Esophagus (tissue), 2 donors: Measurements from ENCODE around the gene CNNM4. TPM values are rescaled to one million over a fixed set of nuclear protein-coding genes. Genes with fewer than 3 reads are reported as not detected.

Experiments
- H3K27ac ChIP-seq, 2 donors: one replicate each; pipeline ENCODE4 v1.5.1; 2013; ENCODE audit warnings: low read depth in 2 of 2, mild to moderate bottlenecking in 2 of 2, inconsistent platforms in 1 of 2, low read length in 1 of 2, moderate library complexity in 1 of 2
- H3K27me3 ChIP-seq, 2 donors: one replicate each; pipeline ENCODE4 v1.6.1; 2013; ENCODE audit warnings: low read length in 2 of 2, control low read depth in 1 of 2, mild to moderate bottlenecking in 1 of 2; ENCODE audit not compliant: insufficient read depth in 2 of 2, control insufficient read depth in 1 of 2
- H3K36me3 ChIP-seq, 2 donors: one replicate each; pipeline ENCODE4 v1.6.1; 2013; ENCODE audit warnings: low read length in 1 of 2; ENCODE audit not compliant: control insufficient read depth in 2 of 2, insufficient read depth in 2 of 2
- H3K4me1 ChIP-seq, 2 donors: one replicate each; pipeline ENCODE4 v1.6.1; 2013; ENCODE audit warnings: low read length in 1 of 2; ENCODE audit not compliant: control insufficient read depth in 2 of 2, insufficient read depth in 2 of 2
- H3K4me3 ChIP-seq, 2 donors: one replicate each; pipeline ENCODE4 v1.5.1; 2013; ENCODE audit warnings: low read length in 2 of 2, mild to moderate bottlenecking in 2 of 2, low read depth in 1 of 2, moderate library complexity in 1 of 2
- H3K9me3 ChIP-seq, 2 donors: one replicate each; pipeline ENCODE4 v1.6.1; 2013; ENCODE audit warnings: mild to moderate bottlenecking in 2 of 2, low read depth in 1 of 2, low read length in 1 of 2, moderate library complexity in 1 of 2; ENCODE audit not compliant: control insufficient read depth in 2 of 2, insufficient read depth in 1 of 2
- WGBS, 2 donors: extraction: QIAGEN DNeasy Blood & Tissue Kit; methylation state at CpG; one replicate each; pipeline ENCODE4 v1.1.7; 2013; 5-methylcytosine and 5-hydroxymethylcytosine counted together
- polyA plus RNA-seq, 2 donors: library from polyadenylated mRNA; stranded (reverse); fragments of 200-250 nt; gene quantifications; one replicate each; pipeline ENCODE4 v1.2.3, GENCODE V29; 2013
- donor health status: healthy with polysubstance abuse.
- donor health status: Bipolar disorder and iron deficiency.

Gene CNNM4
- polyA plus RNA-seq, 2 donors: 3.2 to 5.0 TPM

GRCh38 chr2:96806468-96807126, 45.9 kb downstream of the CNNM4 start:
- no peak overlapping the region for H3K4me3 ChIP-seq
- WGBS, 2 donors: 83 to 86% methylated on average over 23 of the region's 23 CpGs
- H3K36me3 ChIP-seq: peaks cover 4 to 31% of the 10 kb centered on the region in 2 donors
- peaks cover 0 to 5% of the 10 kb centered on the region in 2 donors for H3K9me3 ChIP-seq
- no peaks in the 10 kb centered on the region for H3K27me3 ChIP-seq
- H3K27ac ChIP-seq: peak overlapping the region; percentile 37 to 62
- H3K4me1 ChIP-seq: no peaks in the 10 kb centered on the region

GRCh38 chr2:96807127-96807471, 46.4 kb downstream of the CNNM4 start:
- Histone ChIP-seq H3K9me3 (no peaks in the 10 kb centered on the region), H3K27ac (peak overlapping the region; percentile 37 to 62), H3K4me3 (no peak overlapping the region), H3K4me1 (no peaks in the 10 kb centered on the region), H3K36me3 (peaks cover 3 to 26% of the 10 kb centered on the region in 2 donors), H3K27me3 (no peaks in the 10 kb centered on the region)
- WGBS, 2 donors: 89 to 95% methylated on average over 10 of the region's 10 CpGs

DNA sequence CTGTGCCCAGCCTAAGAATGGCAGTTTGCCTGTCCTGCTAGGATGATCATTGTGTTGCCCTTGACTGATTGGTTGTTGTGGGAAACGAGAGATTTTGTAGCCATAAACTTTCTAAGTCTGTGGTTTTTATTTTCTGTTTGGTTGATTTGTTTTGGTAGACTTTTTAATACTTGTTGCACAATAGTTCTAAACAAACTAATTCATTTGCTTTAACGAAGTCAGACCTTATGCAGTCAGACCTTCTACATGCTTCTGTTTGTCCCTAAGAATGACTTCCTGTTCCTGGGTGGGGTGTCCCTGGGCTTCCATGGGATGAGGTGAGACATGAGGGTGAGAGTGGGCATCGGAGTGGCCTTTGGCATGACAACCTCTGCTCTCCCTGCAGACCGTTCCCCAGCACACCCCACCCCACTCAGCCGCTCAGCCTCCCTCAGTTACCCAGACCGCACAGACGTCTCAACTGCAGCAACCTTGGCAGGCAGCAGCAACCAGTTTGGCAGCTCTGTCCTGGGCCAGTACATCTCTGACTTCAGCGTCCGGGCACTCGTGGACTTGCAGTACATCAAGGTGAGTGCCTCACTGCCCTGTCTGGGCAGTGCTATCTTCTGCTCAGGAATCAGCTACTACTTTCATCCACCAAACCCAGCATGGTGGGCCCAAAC, 47.6 kb downstream of the CNNM4 start:
- 75 to 81% methylated on average over 10 of the region's 10 CpGs for WGBS, 2 donors
- H3K4me3 ChIP-seq: no peak overlapping the region
- H3K9me3 ChIP-seq: no peaks in the 10 kb centered on the region
- no peak overlapping the region for H3K27ac ChIP-seq
- no peaks in the 10 kb centered on the region for H3K4me1 ChIP-seq
- no peaks in the 10 kb centered on the region for H3K27me3 ChIP-seq
- peaks cover 2 to 23% of the 10 kb centered on the region in 2 donors for H3K36me3 ChIP-seq

GRCh38 chr2:96809216-96809882, 48.6 kb downstream of the CNNM4 start:
- H3K36me3 ChIP-seq: peaks cover 2 to 23% of the 10 kb centered on the region in 2 donors
- 84 to 85% methylated on average over 13 of the region's 13 CpGs for WGBS, 2 donors

GRCh38 chr2:96809951-96810782, 49.5 kb downstream of the CNNM4 start:
- Histone ChIP-seq H3K27ac (no peak overlapping the region), H3K4me1 (no peaks in the 10 kb centered on the region), H3K4me3 (no peak overlapping the region), H3K9me3 (no peaks in the 10 kb centered on the region), H3K27me3 (no peaks in the 10 kb centered on the region), H3K36me3 (peaks cover 2 to 23% of the 10 kb centered on the region in 2 donors)
- 78 to 84% methylated on average over 12 of the region's 12 CpGs for WGBS, 2 donors

More at GRCh38 chr2:96809216-96809882, 48.6 kb downstream of the CNNM4 start:
- H3K27ac ChIP-seq: no peak overlapping the region
- H3K4me1 ChIP-seq: no peaks in the 10 kb centered on the region
- no peaks in the 10 kb centered on the region for H3K9me3 ChIP-seq
- H3K4me3 ChIP-seq: no peak overlapping the region
- no peaks in the 10 kb centered on the region for H3K27me3 ChIP-seq

GRCh38 chr2:96810783-96811192, 50.1 kb downstream of the CNNM4 start:
- Histone ChIP-seq H3K9me3 (no peaks in the 10 kb centered on the region), H3K27me3 (no peaks in the 10 kb centered on the region), H3K36me3 (peaks cover 2 to 23% of the 10 kb centered on the region in 2 donors), H3K27ac (no peak overlapping the region), H3K4me3 (no peak overlapping the region), H3K4me1 (no peaks in the 10 kb centered on the region)
- 79 to 90% methylated on average over 5 of the region's 5 CpGs for WGBS, 2 donors

DNA sequence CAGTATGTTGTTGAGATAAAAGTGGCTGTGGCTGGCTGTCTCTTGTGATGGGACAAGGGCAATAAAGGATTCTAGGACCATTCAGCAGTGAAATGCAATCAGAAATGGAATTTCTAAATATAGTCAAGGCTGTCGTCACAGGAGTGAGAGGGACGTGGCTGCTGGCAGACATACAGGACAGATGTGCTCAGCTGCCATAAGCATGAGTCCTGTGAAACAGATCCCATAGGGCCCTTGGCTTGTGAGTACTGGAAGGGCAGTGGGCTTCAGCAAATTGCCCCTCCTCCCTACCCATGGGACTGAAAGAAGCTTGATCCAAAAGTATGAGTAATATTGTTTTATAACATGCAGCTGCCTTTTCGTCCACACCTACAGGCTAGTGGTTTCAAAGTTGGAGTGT, 51.2 kb downstream of the CNNM4 start:
- H3K9me3 ChIP-seq: no peaks in the 10 kb centered on the region
- no peak overlapping the region for H3K4me3 ChIP-seq
- 39 to 44% methylated on average over 3 of the region's 3 CpGs for WGBS, 2 donors
- H3K4me1 ChIP-seq: no peaks in the 10 kb centered on the region
- peaks cover 2 to 23% of the 10 kb centered on the region in 2 donors for H3K36me3 ChIP-seq
- no peak overlapping the region for H3K27ac ChIP-seq
- H3K27me3 ChIP-seq: no peaks in the 10 kb centered on the region

GRCh38 chr2:96813656-96814055, 53.0 kb downstream of the CNNM4 start:
- no peaks in the 10 kb centered on the region for H3K27me3 ChIP-seq
- no peak overlapping the region for H3K4me3 ChIP-seq
- H3K9me3 ChIP-seq: no peaks in the 10 kb centered on the region
- WGBS, 2 donors: 84 to 90% methylated on average over 4 of the region's 4 CpGs
- peaks cover 2 to 19% of the 10 kb centered on the region in 2 donors for H3K36me3 ChIP-seq
- H3K4me1 ChIP-seq: peaks cover 5 to 13% of the 10 kb centered on the region in 2 donors
- no peak overlapping the region for H3K27ac ChIP-seq
